K562 (cell line): ENCODE data around the gene RIC3. TPM values are rescaled to one million over a fixed set of nuclear protein-coding genes. Genes with fewer than 3 reads are reported as not detected.

ENCODE experiments used
- ATAC-seq: fragments of 200-7000 bp; cut with Tn5 transposase; 3 replicates; pipeline ENCODE4 v1.9.1; 2020; ENCODE audit warnings: moderate library complexity
- BruUV-seq: library from RNA; stranded (reverse); fragments of 400-500 nt; replicated peaks from 2 replicates; lab custom pipeline; 2021; lab: Mats Ljungman, UMichigan
- CTCF ChIA-PET: fragments of 300-600 bp; formaldehyde crosslinking; extraction: SDS; loops from one replicate; lab custom pipeline; 2021; ENCODE audit warnings: low intra/inter-chr PET ratio; lab: Yijun Ruan, JAX
- POLR2A ChIA-PET: fragments of 300-600, 350-650 bp; sonication (Branson Sonifier 250); formaldehyde crosslinking; extraction: SDS; loops from one replicate; lab custom pipeline; 2021; ENCODE audit warnings: antibody characterized with exemption, inconsistent platforms; lab: Yijun Ruan, JAX
- DNase-seq, 4 experiments: peaks; one replicate each; pipeline versions ENCODE4 v3.0.0 to v3.0.0-alpha.2; 2011 to 2018; ENCODE audit warnings: low spot score in 3 of 4, mixed read lengths in 3 of 4; ENCODE audit errors: extremely low read depth in 1 of 4
- FAIRE-seq: peaks from 2 replicates; lab custom pipeline; 2011; peaks lifted over from hg19 to GRCh38; lab: Jason Lieb, UNC
- H2AFZ ChIP-seq: 2 replicates; pipeline ENCODE4 v1.6.0; 2011; ENCODE audit warnings: low read depth, low read length, control low read depth, inconsistent platforms
- H3K27ac ChIP-seq: fragments of 200-600 bp; 3 replicates; pipeline ENCODE4 v1.8.0; 2011; ENCODE audit warnings: low read depth, mild to moderate bottlenecking, control low read depth, inconsistent platforms, low read length, moderate library complexity, mixed read lengths; ENCODE audit errors: extremely low read depth
- H3K27me3 ChIP-seq, 2 experiments: fragments of 300-600 bp in 1 of 2; 2 replicates in 1 of 2; 3 replicates in 1 of 2; pipeline versions ENCODE4 v1.6.0 to v1.8.0; 2011; ENCODE audit warnings: inconsistent platforms in 2 of 2, low read length in 2 of 2, mild to moderate bottlenecking in 1 of 2, mixed read lengths in 1 of 2, moderate library complexity in 1 of 2; ENCODE audit not compliant: control insufficient read depth in 2 of 2, insufficient read depth in 2 of 2
- H3K36me3 ChIP-seq: fragments of 300-600 bp; 3 replicates; pipeline ENCODE4 v1.8.0; 2011; ENCODE audit warnings: mild to moderate bottlenecking, low read length, inconsistent platforms; ENCODE audit not compliant: control insufficient read depth, insufficient read depth
- H3K4me1 ChIP-seq, 2 experiments: fragments of 200-600 bp in 1 of 2; replicated peaks in 1 of 2; 2 replicates in 1 of 2; 3 replicates in 1 of 2; pipeline versions ENCODE4 v1.5.1 to v1.8.0; 2011; ENCODE audit warnings: inconsistent platforms in 2 of 2, low read length in 2 of 2, mild to moderate bottlenecking in 1 of 2, mixed read lengths in 1 of 2, moderate library complexity in 1 of 2; ENCODE audit not compliant: control insufficient read depth in 2 of 2, insufficient read depth in 2 of 2
- H3K4me2 ChIP-seq: 2 replicates; pipeline ENCODE4 v1.6.1; 2011; ENCODE audit warnings: low read length, control low read depth, inconsistent platforms, mixed read lengths; ENCODE audit not compliant: insufficient read depth
- H3K4me3 ChIP-seq: fragments of 200-600 bp; sonication (generic), shearing (Covaris generic); 2 replicates; pipeline ENCODE4 v1.5.1; 2016; ENCODE audit warnings: control low read depth, inconsistent platforms
- H3K79me2 ChIP-seq: fragments of 200-600 bp; 3 replicates; pipeline ENCODE4 v1.8.0; 2011; ENCODE audit warnings: low read length, inconsistent platforms; ENCODE audit not compliant: control insufficient read depth, insufficient read depth
- H3K9ac ChIP-seq, 2 experiments: 2 replicates each; pipeline versions ENCODE4 v1.6.0 to v1.6.1; 2011; ENCODE audit warnings: low read depth in 2 of 2, low read length in 2 of 2, control low read depth in 1 of 2, inconsistent platforms in 1 of 2, mild to moderate bottlenecking in 1 of 2, mixed read lengths in 1 of 2; ENCODE audit not compliant: insufficient read depth in 1 of 2
- H3K9me1 ChIP-seq: one replicate; pipeline ENCODE4 v1.6.0; 2011; ENCODE audit warnings: inconsistent platforms, mild to moderate bottlenecking, low read length, moderate library complexity; ENCODE audit not compliant: control insufficient read depth, insufficient read depth
- H3K9me3 ChIP-seq: replicated peaks from 2 replicates; pipeline ENCODE4 v1.5.1; 2011; ENCODE audit warnings: low read depth, low read length, inconsistent platforms; ENCODE audit not compliant: control insufficient read depth, insufficient read depth
- H4K20me1 ChIP-seq: replicated peaks from 2 replicates; pipeline ENCODE4 v1.6.1; 2011; ENCODE audit warnings: low read length, inconsistent platforms, mixed read lengths; ENCODE audit not compliant: control insufficient read depth, insufficient read depth
- ELF2 ChIP-seq: fragments of 250-450 bp; sonication (Bioruptor Pico); IDR thresholded peaks from 2 replicates; pipeline ENCODE4 v1.5.0; 2021; ENCODE audit warnings: mild to moderate bottlenecking
- FOS ChIP-seq: IDR thresholded peaks from 3 replicates; pipeline ENCODE4 v1.6.1; 2011; ENCODE audit not compliant: insufficient read length; ENCODE audit errors: extremely low read depth
- GABPA ChIP-seq: fragments of 200-800 bp; sonication (Bioruptor generic); conservative IDR thresholded peaks from 2 replicates; pipeline ENCODE4 v1.6.1; 2016; ENCODE audit warnings: low read depth, missing genetic modification characterization, missing compliant biosample characterization
- HOXB6 ChIP-seq: fragments of 250-450 bp; sonication (Bioruptor Pico); IDR thresholded peaks from 2 replicates; pipeline ENCODE4 v1.5.1; 2022; ENCODE audit warnings: mild to moderate bottlenecking, borderline replicate concordance
- REST ChIP-seq, 2 experiments: fragments of 450-650 bp; formaldehyde crosslinking in 1 of 2; IDR thresholded peaks; 2 replicates each; pipeline versions ENCODE4 v1.4.0 to v1.6.1; 2014 to 2020; ENCODE audit warnings: mild to moderate bottlenecking in 2 of 2, borderline replicate concordance in 1 of 2, low read depth in 1 of 2
- RFX1 ChIP-seq: fragments of 450-650 bp; IDR thresholded peaks from 2 replicates; pipeline ENCODE4 v1.6.1; 2016; ENCODE audit warnings: mild to moderate bottlenecking, moderate library complexity
- SPI1 ChIP-seq: IDR thresholded peaks from 2 replicates; pipeline ENCODE4 v1.6.1; 2011; ENCODE audit warnings: low read depth, low read length, control low read depth, borderline replicate concordance
- WGBS: fragments of 100-300 bp; shearing (Covaris generic); methylation state at CpG from one replicate; pipeline ENCODE4 v1.1.6; 2016; ENCODE audit warnings: low coverage, mixed read lengths; ENCODE audit not compliant: insufficient coverage; ENCODE audit errors: missing lambda C conversion rate; 5-methylcytosine and 5-hydroxymethylcytosine counted together
- in situ Hi-C: fragments of 300-500 bp; cut with MboI; formaldehyde crosslinking; loops from 4 replicates; pipeline ENCODE4 v1.15.0; 2018; ENCODE audit warnings: inconsistent platforms, mixed read lengths
- intact Hi-C: fragments of 100-400 bp; cut with micrococcal nuclease; formaldehyde crosslinking; loops from 2 replicates; pipeline ENCODE4 v1.14.2; 2022
- polyA plus RNA-seq, 8 experiments: library from polyadenylated mRNA; depleted of rRNA in 4 of 8; stranded (reverse) in 5 of 8; unstranded in 3 of 8; fragments of >200 nt; fragmentation: Nextera tagmentation in 2 of 8; fragmentation: Illumina TruSeq in 1 of 8; extraction: Ambion mirVana in 2 of 8; extraction: Trizol in 1 of 8; gene quantifications; 2 replicates each; pipeline versions ENCODE4 v1.2.1 to v1.2.3, GENCODE V29; 2011 to 2014; ENCODE audit warnings: inconsistent platforms in 1 of 8, missing spikeins in 1 of 8
- total RNA-seq, 7 experiments: library from RNA; depleted of rRNA in 6 of 7; stranded (reverse); fragments of >200 nt in 6 of 7; fragmentation: Illumina TruSeq in 2 of 7; extraction: Trizol in 2 of 7; gene quantifications; 2 replicates each; pipeline versions ENCODE4 v1.2.1 to v1.2.3, GENCODE V29; 2011 to 2021; ENCODE audit warnings: low replicate concordance in 1 of 7

RIC3 gene
- total and polyA plus RNA-seq, 9 of the 15 experiments (the other 6 are each of a cell fraction or from before 2014, with no cell fraction given): 0.03 to 0.16 (median 0.05) TPM; not detected in 4

DNA sequence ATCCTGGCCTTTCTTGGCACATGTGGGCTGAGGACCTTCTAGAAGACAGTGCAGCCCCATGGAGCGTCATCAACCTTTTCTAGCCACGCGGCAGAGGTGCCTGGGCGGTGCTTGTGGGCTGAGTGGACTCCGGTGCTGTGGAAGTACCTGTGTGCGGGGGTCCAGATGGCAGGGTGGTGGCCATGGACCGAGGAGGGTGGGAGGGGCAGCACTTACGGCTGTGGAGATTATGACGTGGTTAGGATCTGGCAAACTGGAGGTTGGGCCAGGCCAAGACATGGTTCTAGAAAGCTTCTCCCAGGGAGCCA is 85.8 kb downstream of the RIC3 start:
- Histone ChIP-seq H3K4me2 (no peak overlapping the region), H3K27me3 (peaks cover 0 to 62% of the 10 kb centered on the region in 2 experiments; a peak in 3 of 5 replicates), H3K9ac (no peak overlapping the region), H4K20me1 (no peaks in the 10 kb centered on the region), H3K9me3 (no peaks in the 10 kb centered on the region), H2AFZ (no peak overlapping the region), H3K4me1 (no peaks in the 10 kb centered on the region), H3K36me3 (no peaks in the 10 kb centered on the region), H3K27ac (no peak overlapping the region), H3K9me1 (no peaks in the 10 kb centered on the region), H3K4me3 (no peak overlapping the region), H3K79me2 (no peaks in the 10 kb centered on the region)
- in situ Hi-C loops (no loop called here), intact Hi-C loops (no loop called here)
- POLR2A ChIA-PET: interaction anchor here (0.6 kb wide), 1 partner anchor 882 kb away, joined by 3 read pairs; no protein-coding TSS in a partner anchor
- no TSS peak for BruUV-seq
- DNase-seq (no peak), FAIRE-seq (no peak), ATAC-seq (no peak)
- TF ChIP-seq SPI1: no peak
- TF ChIP-seq ELF2 (CRISPR knock-in tag): no peak
- TF ChIP-seq FOS: no peak
- no peak for TF ChIP-seq HOXB6
- whole genome bisulfite sequencing: 0% methylated on average over 9 of the region's 9 CpGs
- CTCF ChIA-PET: no interaction called here

DNA sequence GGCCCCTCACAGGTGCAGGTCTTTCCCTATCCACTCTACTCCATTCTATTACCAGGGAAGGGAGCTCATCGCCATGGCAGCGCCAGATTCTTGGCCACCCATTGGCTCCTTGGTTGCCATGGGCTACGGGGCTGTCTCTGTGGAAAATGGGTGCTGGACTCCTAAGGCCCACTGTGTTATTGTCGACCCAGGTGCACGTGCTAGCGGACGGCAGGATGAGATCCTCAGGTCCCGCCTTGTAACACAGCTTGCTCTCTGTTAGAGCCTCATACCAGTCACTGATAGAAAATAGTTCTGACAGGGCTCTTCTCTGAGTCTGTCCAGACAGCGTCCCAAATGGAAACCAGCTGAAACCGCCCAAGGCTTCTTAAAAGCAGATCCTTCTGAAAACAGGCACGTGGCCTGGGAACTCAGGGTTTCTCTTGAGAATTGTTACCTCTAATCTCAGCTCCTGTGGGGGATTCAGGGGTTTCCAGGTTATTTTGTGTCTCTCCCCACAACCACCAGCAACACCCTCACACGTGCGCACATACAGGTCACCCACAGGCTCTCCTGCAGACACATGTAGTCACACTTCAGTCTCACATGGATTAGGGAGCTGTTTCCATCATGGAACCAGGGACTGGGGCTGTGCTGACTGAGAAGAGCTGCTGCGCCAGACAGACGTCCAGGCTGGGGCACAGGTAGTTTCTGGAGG is 86.3 kb downstream of the RIC3 start:
- WGBS: 2% methylated on average over 13 of the region's 15 CpGs
- Histone ChIP-seq H3K9ac (no peak overlapping the region), H2AFZ (no peak overlapping the region), H3K9me3 (no peaks in the 10 kb centered on the region), H3K4me2 (no peak overlapping the region), H3K9me1 (no peaks in the 10 kb centered on the region), H4K20me1 (no peaks in the 10 kb centered on the region), H3K27ac (no peak overlapping the region), H3K27me3 (peaks cover 0 to 57% of the 10 kb centered on the region in 2 experiments; a peak in 3 of 5 replicates), H3K36me3 (no peaks in the 10 kb centered on the region), H3K4me3 (no peak overlapping the region), H3K79me2 (no peaks in the 10 kb centered on the region), H3K4me1 (no peaks in the 10 kb centered on the region)
- TF ChIP-seq REST (IDR thresholded peaks at IDR 0.05; ENCODE audit: borderline replicate concordance) (peak; percentile 21; the same call in 1 of the 2 replicates), REST (CRISPR knock-in tag; IDR thresholded peaks at IDR 0.05; ENCODE audit: low read depth) (no peak), RFX1 (peak; percentile 60), GABPA (tag) (no peak)
- intact Hi-C loops: no loop called here
- ChIA-PET POLR2A (interaction anchor here (0.5 to 0.6 kb wide), 2 partner anchors 46 to 882 kb away, joined by 3 to 4 read pairs; no protein-coding TSS in a partner anchor), CTCF (no interaction called here)
- no peak for DNase-seq
- no TSS peak for BruUV-seq
- FAIRE-seq: no peak
- in situ Hi-C loops: no loop called here
- ATAC-seq: no peak
